Measurements from ENCODE around the gene APOB.

APOB gene

DNA sequence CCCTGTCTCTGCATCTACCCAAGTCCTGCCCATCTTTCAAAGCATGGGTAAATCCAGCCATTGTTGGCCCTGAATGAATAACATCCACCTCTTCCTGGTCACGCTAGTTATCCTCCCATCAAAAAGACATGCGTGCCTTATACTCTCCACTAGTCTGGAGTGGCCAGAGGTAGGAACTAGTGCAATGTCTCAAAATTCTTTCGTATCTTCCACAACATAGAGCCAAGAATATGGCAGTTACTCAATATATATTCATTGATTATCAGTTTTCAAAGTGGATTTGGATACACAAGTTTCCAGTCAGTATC lies 8.9 kb downstream of the APOB start:
- no peaks in the 10 kb centered on the region for H3K27me3 ChIP-seq (ENCODE audit: insufficient read depth, low read length, poor library complexity, severe bottlenecking)
- no peaks in the 10 kb centered on the region; the same call in 1 of the 2 replicates for H3K9me3 ChIP-seq (ENCODE audit: insufficient read depth, low read depth, low read length)
- no peaks in the 10 kb centered on the region for H3K79me2 ChIP-seq (ENCODE audit: insufficient read depth, low read length)
- no peaks in the 10 kb centered on the region for H3K4me1 ChIP-seq (ENCODE audit: insufficient read depth, low read length, poor library complexity, severe bottlenecking)
- no peak overlapping the region for H3K4me3 ChIP-seq (ENCODE audit: low read length, poor library complexity, severe bottlenecking)
- no peak overlapping the region for H3K4me2 ChIP-seq (ENCODE audit: low read depth, low read length, poor library complexity, severe bottlenecking)
- no peaks in the 10 kb centered on the region for H4K20me1 ChIP-seq (ENCODE audit: insufficient read depth, low read length, poor library complexity, severe bottlenecking)
- H2AFZ ChIP-seq (ENCODE audit: low read length) = no peak overlapping the region
- H3F3A ChIP-seq (ENCODE audit: low read depth) = no peaks in the 10 kb centered on the region
- no peak overlapping the region for H3K9ac ChIP-seq (ENCODE audit: low read depth, low read length, poor library complexity, severe bottlenecking)
- no peaks in the 10 kb centered on the region for H3K9me2 ChIP-seq (replicated peaks; ENCODE audit: low read depth, low read length)
- H3K36me3 ChIP-seq (ENCODE audit: insufficient read depth, low read length) = no peaks in the 10 kb centered on the region
- TF ChIP-seq EZH2phosphoT487 (IDR thresholded peaks at IDR 0.05; ENCODE audit: borderline replicate concordance) = no peak
- TF ChIP-seq, protein P1, sequence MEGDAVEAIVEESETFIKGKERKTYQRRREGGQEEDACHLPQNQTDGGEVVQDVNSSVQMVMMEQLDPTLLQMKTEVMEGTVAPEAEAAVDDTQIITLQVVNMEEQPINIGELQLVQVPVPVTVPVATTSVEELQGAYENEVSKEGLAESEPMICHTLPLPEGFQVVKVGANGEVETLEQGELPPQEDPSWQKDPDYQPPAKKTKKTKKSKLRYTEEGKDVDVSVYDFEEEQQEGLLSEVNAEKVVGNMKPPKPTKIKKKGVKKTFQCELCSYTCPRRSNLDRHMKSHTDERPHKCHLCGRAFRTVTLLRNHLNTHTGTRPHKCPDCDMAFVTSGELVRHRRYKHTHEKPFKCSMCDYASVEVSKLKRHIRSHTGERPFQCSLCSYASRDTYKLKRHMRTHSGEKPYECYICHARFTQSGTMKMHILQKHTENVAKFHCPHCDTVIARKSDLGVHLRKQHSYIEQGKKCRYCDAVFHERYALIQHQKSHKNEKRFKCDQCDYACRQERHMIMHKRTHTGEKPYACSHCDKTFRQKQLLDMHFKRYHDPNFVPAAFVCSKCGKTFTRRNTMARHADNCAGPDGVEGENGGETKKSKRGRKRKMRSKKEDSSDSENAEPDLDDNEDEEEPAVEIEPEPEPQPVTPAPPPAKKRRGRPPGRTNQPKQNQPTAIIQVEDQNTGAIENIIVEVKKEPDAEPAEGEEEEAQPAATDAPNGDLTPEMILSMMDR (conservative IDR thresholded peaks at IDR 0.05; ENCODE audit: low read length) = no peak

DNA sequence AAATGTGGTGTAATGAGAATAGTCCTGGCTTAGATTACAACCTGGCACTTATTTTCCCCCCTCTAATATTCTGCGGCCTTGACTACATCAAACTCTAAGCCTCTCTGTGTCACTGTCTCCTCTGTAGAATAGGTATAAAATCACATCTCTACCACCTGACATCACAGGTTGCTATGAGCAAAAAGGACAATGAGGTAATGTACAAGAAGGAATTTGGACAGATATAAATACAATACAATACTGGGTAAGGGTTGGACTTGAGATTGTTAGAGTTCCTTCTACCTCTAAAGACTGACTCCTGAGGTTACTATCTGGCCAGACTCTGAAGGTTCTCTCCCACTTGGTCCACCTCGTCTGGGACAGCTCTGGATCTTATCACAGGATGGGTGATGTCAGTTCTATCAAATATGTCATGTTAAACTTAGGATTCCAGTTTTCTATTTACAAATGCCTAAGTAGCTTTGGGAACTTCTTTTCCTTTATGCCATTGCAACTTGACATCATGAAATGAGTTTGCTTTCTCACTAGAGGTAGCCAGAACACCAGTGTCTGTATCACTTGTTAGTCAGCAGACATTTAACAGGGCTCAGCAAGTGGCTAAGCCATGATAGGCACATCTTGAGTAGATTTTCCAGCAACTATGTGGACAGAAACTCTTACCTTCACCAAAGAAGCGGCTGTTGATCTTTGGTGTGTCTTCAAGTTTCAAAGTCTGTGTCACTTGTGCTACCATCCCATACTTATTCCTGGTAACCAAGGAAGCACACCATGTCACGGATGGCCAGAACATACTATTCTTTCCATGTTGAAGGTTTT lies 9.5 kb downstream of the APOB start:
- Histone ChIP-seq H3K79me2 (ENCODE audit: insufficient read depth, low read length) (no peaks in the 10 kb centered on the region), H3K27me3 (ENCODE audit: insufficient read depth, low read length, poor library complexity, severe bottlenecking) (no peaks in the 10 kb centered on the region), H3K9me2 (replicated peaks; ENCODE audit: low read depth, low read length) (no peaks in the 10 kb centered on the region), H3K36me3 (ENCODE audit: insufficient read depth, low read length) (no peaks in the 10 kb centered on the region), H4K20me1 (ENCODE audit: insufficient read depth, low read length, poor library complexity, severe bottlenecking) (no peaks in the 10 kb centered on the region), H2AFZ (ENCODE audit: low read length) (no peak overlapping the region), H3K4me3 (ENCODE audit: low read length, poor library complexity, severe bottlenecking) (no peak overlapping the region), H3K9ac (ENCODE audit: low read depth, low read length, poor library complexity, severe bottlenecking) (no peak overlapping the region), H3K4me2 (ENCODE audit: low read depth, low read length, poor library complexity, severe bottlenecking) (no peak overlapping the region), H3K4me1 (ENCODE audit: insufficient read depth, low read length, poor library complexity, severe bottlenecking) (no peaks in the 10 kb centered on the region), H3K9me3 (ENCODE audit: insufficient read depth, low read depth, low read length) (no peaks in the 10 kb centered on the region; the same call in 1 of the 2 replicates), H3F3A (ENCODE audit: low read depth) (no peaks in the 10 kb centered on the region)
- no peak for TF ChIP-seq EZH2phosphoT487 (IDR thresholded peaks at IDR 0.05; ENCODE audit: borderline replicate concordance)
- TF ChIP-seq, protein P1 (conservative IDR thresholded peaks at IDR 0.05; ENCODE audit: low read length) = no peak

DNA sequence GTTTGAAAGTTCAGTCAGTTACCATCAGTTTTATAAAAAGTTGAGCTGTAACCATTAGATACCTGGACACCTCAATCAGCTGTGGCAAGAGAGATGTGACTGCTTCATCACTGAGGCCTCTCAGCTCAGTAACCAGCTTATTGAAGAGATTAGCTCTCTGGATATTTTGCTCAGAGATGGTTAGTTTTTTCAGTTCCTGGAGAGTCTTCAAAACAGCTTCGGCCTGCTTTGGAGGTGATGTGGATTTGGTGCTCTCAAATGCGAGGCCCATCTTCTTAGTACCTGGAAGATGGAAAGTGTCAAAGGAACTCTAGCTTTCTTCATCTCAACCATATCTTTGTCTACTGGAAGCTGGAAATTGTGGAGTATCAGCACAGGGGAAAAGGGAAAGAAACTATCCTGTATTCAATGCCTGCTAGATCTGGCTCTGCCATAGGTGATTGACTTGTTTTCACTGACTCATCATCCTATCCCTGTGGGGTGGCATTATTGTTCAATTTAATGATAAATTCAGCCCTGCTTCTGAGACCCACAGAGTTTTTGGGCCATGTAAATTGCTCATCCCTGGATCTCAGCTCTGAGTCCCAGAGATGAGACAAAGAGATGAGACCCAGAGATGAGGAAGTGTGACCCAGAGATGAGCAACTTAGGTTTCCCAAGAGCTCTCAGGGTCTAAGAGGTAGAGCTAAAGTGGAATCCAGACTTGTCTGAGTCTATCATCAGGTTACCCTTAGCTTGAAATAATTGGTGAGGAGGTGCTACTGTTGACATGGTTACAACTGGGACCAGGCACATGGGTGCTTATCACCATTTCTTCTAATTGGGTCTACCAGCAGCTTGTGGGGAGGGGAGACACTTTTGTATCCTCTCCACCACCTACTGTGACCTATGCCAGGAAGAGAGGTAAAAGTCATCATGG lies 10.4 kb downstream of the APOB start:
- no peaks in the 10 kb centered on the region for H3K9me2 ChIP-seq (replicated peaks; ENCODE audit: low read depth, low read length)
- no peak overlapping the region for H3K4me3 ChIP-seq (ENCODE audit: low read length, poor library complexity, severe bottlenecking)
- H3K4me1 ChIP-seq (ENCODE audit: insufficient read depth, low read length, poor library complexity, severe bottlenecking) = no peaks in the 10 kb centered on the region
- H3K9ac ChIP-seq (ENCODE audit: low read depth, low read length, poor library complexity, severe bottlenecking) = no peak overlapping the region
- TF ChIP-seq, protein P1 (conservative IDR thresholded peaks at IDR 0.05; ENCODE audit: low read length) = no peak
- no peak for TF ChIP-seq EZH2phosphoT487 (IDR thresholded peaks at IDR 0.05; ENCODE audit: borderline replicate concordance)
- no peaks in the 10 kb centered on the region for H3K79me2 ChIP-seq (ENCODE audit: insufficient read depth, low read length)
- H3K9me3 ChIP-seq (ENCODE audit: insufficient read depth, low read depth, low read length) = no peaks in the 10 kb centered on the region; the same call in 1 of the 2 replicates
- no peaks in the 10 kb centered on the region for H4K20me1 ChIP-seq (ENCODE audit: insufficient read depth, low read length, poor library complexity, severe bottlenecking)
- H3F3A ChIP-seq (ENCODE audit: low read depth) = no peaks in the 10 kb centered on the region
- H3K4me2 ChIP-seq (ENCODE audit: low read depth, low read length, poor library complexity, severe bottlenecking) = no peak overlapping the region
- no peaks in the 10 kb centered on the region for H3K36me3 ChIP-seq (ENCODE audit: insufficient read depth, low read length)
- H3K27me3 ChIP-seq (ENCODE audit: insufficient read depth, low read length, poor library complexity, severe bottlenecking) = no peaks in the 10 kb centered on the region
- H2AFZ ChIP-seq (ENCODE audit: low read length) = no peak overlapping the region

Measured in Loucy (cell line).